GM10248 (cell line): ENCODE data around the gene EPS15.

Experiments used
- CTCF ChIA-PET: fragments of 300-600 bp; sonication (Branson Sonifier 250); formaldehyde crosslinking; extraction: SDS; loops from one replicate; lab custom pipeline; 2021; ENCODE audit warnings: antibody characterized with exemption; lab: Yijun Ruan, JAX
- POLR2A ChIA-PET: fragments of 350-650 bp; sonication (Branson Sonifier 250); formaldehyde crosslinking; extraction: SDS; loops from one replicate; lab custom pipeline; 2020; ENCODE audit warnings: antibody characterized with exemption; lab: Yijun Ruan, JAX
- DNase-seq: peaks from one replicate; pipeline ENCODE4 v3.0.0; 2012; ENCODE audit errors: extremely low spot score
- CTCF ChIP-seq: IDR thresholded peaks from 2 replicates; pipeline ENCODE4 v1.5.1; 2012; ENCODE audit warnings: mild to moderate bottlenecking, low read depth; ENCODE audit errors: extremely low read depth, missing control alignments, control extremely low read depth

EPS15 gene

GRCh38 chr1:51497340-51497739, 21.7 kb downstream of the EPS15 start:
- ChIA-PET CTCF (interaction anchor here (1.5 to 1.7 kb wide), 2 partner anchors 8 to 10 kb away, joined by 3 to 5 read pairs; no protein-coding TSS in a partner anchor), POLR2A (interaction anchor here (0.6 kb wide), 1 partner anchor 88 kb away, joined by 5 read pairs; no protein-coding TSS in a partner anchor)
- DNase-seq: no peak
- no peak for TF ChIP-seq CTCF

DNA sequence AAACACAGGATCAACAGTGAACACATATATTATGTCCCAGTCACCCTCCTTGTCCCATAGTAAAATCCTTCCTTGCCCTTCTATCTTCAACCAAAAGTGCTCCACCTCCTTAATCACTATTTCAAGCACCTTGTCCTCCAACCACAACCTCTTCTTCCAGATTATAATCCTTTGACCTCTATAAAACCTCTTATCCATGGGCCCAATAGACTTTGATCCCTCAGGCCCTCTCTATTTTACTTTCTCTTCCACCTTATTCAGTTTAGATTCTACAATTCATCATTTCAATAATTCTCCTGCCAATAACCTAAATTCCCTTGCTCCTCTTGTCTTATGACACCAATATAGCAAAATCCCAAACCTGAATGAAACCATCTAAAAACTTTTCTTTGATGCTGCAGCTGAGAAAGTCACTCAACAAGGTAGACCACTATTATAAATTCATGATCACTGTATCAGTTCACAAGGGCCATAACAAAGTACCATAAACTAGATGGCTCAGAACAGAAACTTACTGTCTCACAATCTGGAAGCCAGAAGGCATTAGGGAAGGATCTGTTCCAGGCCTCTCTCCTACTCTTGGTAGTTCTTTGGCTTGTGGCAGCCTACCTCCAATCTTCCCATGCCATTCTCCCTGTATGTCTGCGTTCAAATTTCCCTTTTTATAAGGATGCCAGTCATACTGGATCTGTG, 24.8 kb downstream of the EPS15 start:
- ChIA-PET POLR2A (no interaction called here), CTCF (interaction anchor here (0.8 to 2.2 kb wide), 3 partner anchors 9 to 10 kb away, joined by 3 to 7 read pairs (median 4); no protein-coding TSS in a partner anchor)
- DNase-seq: no peak
- no peak for TF ChIP-seq CTCF

GRCh38 chr1:51491166-51491981, 27.7 kb downstream of the EPS15 start:
- TF ChIP-seq CTCF: no peak
- ChIA-PET CTCF (interaction anchor here (1.1 to 1.9 kb wide), 2 partner anchors 11 to 25 kb away, joined by 3 to 4 read pairs; no protein-coding TSS in a partner anchor), POLR2A (interaction anchor here (0.6 kb wide), 2 partner anchors 45 to 244 kb away, joined by 3 read pairs; no protein-coding TSS in a partner anchor)
- peak; percentile 24 for DNase-seq

DNA sequence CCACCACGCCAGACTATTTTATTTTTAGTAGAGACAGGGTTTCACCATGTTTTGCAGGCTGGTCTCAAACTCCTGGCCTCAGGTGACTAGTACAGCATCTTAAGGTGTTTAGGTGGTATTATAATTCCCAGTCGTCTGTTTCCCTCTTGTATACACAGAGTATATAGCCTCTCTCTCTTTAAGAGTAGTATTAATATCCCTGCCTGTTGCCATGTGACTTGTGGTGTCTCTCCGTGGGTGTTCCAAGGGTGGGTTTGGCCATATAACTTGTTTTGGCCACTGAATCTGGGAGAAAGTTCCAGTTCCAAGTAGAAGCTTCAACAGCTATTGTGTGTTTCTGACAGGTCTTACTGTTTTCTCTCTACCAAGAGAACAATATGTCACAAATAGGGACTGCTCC, 29.6 kb downstream of the EPS15 start:
- CTCF ChIA-PET: interaction anchor here (1.2 to 1.6 kb wide), 3 partner anchors 12 to 146 kb away, joined by 3 to 5 read pairs (median 3); no protein-coding TSS in a partner anchor
- POLR2A ChIA-PET: no interaction called here
- DNase-seq: no peak
- TF ChIP-seq CTCF: no peak

GRCh38 chr1:51488372-51489050, 30.6 kb downstream of the EPS15 start:
- POLR2A ChIA-PET: no interaction called here
- no peak for DNase-seq
- no peak for TF ChIP-seq CTCF
- CTCF ChIA-PET: interaction anchor here (0.9 to 1.8 kb wide), 6 partner anchors 9 to 145 kb away, joined by 3 to 6 read pairs (median 4); partner anchors contain the start of gene EPS15

DNA sequence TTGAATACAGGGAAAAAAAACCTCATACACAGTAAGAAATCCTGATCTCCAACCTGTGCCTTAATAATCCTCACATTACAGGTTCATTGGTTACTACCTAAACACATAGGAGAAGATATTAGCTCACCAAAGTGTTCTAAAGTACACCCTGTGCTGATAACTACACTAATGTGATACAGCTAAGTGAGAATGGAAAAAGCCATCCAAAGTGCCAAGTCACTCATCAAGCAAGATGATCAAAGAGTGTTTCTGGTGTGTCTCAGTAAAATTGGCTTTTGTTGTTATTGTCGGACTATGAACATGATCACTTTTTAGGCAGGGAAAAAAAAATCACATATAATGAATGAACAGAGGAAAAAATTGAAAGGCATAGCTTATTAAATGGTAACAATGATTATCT, 31.4 kb downstream of the EPS15 start:
- ChIA-PET CTCF (interaction anchor here (0.9 to 1.8 kb wide), 4 partner anchors 8 to 32 kb away, joined by 3 to 6 read pairs (median 4); partner anchors contain the start of gene EPS15), POLR2A (no interaction called here)
- no peak for DNase-seq
- TF ChIP-seq CTCF: no peak
